H9 (cell line): ENCODE results near the gene XIRP1. TPM values are rescaled to one million over a fixed set of nuclear protein-coding genes. Genes with fewer than 3 reads are reported as not detected.

Source experiments
- DNase-seq: peaks from one replicate; pipeline ENCODE4 v3.0.0-alpha.2; 2017
- H2AFZ ChIP-seq: one replicate; pipeline ENCODE4 v1.6.1; 2013; ENCODE audit warnings: mild to moderate bottlenecking, low read length, control low read depth, moderate library complexity
- H2AK5ac ChIP-seq: 2 replicates; pipeline ENCODE4 v1.6.1; 2013; ENCODE audit warnings: low read length, control low read depth, mixed read lengths; ENCODE audit not compliant: insufficient read length
- H2BK120ac ChIP-seq: one replicate; pipeline ENCODE4 v1.6.1; 2013; ENCODE audit warnings: low read depth, mild to moderate bottlenecking, low read length, control low read depth, inconsistent platforms; ENCODE audit not compliant: poor library complexity, severe bottlenecking
- H2BK12ac ChIP-seq: 2 replicates; pipeline ENCODE4 v1.6.1; 2013; ENCODE audit warnings: low read length, control low read depth, mixed read lengths, low read depth; ENCODE audit not compliant: insufficient read length
- H2BK15ac ChIP-seq: 2 replicates; pipeline ENCODE4 v1.6.1; 2013; ENCODE audit warnings: low read depth, low read length, control low read depth
- H2BK20ac ChIP-seq: one replicate; pipeline ENCODE4 v1.6.1; 2013; ENCODE audit warnings: low read depth, mild to moderate bottlenecking, low read length, control low read depth, inconsistent platforms; ENCODE audit not compliant: poor library complexity, severe bottlenecking
- H2BK5ac ChIP-seq: 2 replicates; pipeline ENCODE4 v1.6.1; 2013; ENCODE audit warnings: low read length, control low read depth, mixed read lengths; ENCODE audit not compliant: insufficient read length
- H3K14ac ChIP-seq: 2 replicates; pipeline ENCODE4 v1.6.1; 2013; ENCODE audit warnings: low read length, control low read depth; ENCODE audit not compliant: insufficient read depth
- H3K18ac ChIP-seq: 2 replicates; pipeline ENCODE4 v1.6.1; 2013; ENCODE audit warnings: low read depth, mild to moderate bottlenecking, mixed read lengths, low read length, control low read depth; ENCODE audit not compliant: insufficient read length
- H3K23ac ChIP-seq: 2 replicates; pipeline ENCODE4 v1.6.1; 2013; ENCODE audit warnings: low read length, control low read depth, mixed read lengths, low read depth; ENCODE audit not compliant: insufficient read length
- H3K23me2 ChIP-seq: 2 replicates; pipeline ENCODE4 v1.6.1; 2013; ENCODE audit warnings: low read depth, mild to moderate bottlenecking, mixed read lengths, low read length, control low read depth; ENCODE audit not compliant: insufficient read length, poor library complexity, severe bottlenecking
- H3K27ac ChIP-seq: 2 replicates; pipeline ENCODE4 v1.5.1; 2013; ENCODE audit warnings: low read length, control low read depth, mixed read lengths, low read depth; ENCODE audit not compliant: insufficient read length
- H3K27me3 ChIP-seq: 2 replicates; pipeline ENCODE4 v1.6.1; 2013; ENCODE audit warnings: low read length, control low read depth, inconsistent platforms; ENCODE audit not compliant: insufficient read depth
- H3K4ac ChIP-seq: 2 replicates; pipeline ENCODE4 v1.6.1; 2013; ENCODE audit warnings: low read depth, mild to moderate bottlenecking, control low read depth, inconsistent platforms, low read length, moderate library complexity
- H3K4me1 ChIP-seq: 2 replicates; pipeline ENCODE4 v1.6.1; 2013; ENCODE audit warnings: low read length, control low read depth, inconsistent platforms; ENCODE audit not compliant: insufficient read depth
- H3K4me2 ChIP-seq: 2 replicates; pipeline ENCODE4 v1.6.1; 2013; ENCODE audit warnings: low read length, control low read depth, mixed read lengths; ENCODE audit not compliant: insufficient read length, insufficient read depth
- H3K56ac ChIP-seq: 2 replicates; pipeline ENCODE4 v1.6.1; 2013; ENCODE audit warnings: low read depth, mild to moderate bottlenecking, mixed read lengths, low read length, control low read depth; ENCODE audit not compliant: insufficient read length
- H3K79me1 ChIP-seq: 2 replicates; pipeline ENCODE4 v1.6.1; 2013; ENCODE audit warnings: low read depth, mild to moderate bottlenecking, moderate library complexity, low read length, control low read depth, inconsistent platforms; ENCODE audit not compliant: insufficient read depth, poor library complexity, severe bottlenecking
- H3K79me2 ChIP-seq: 2 replicates; pipeline ENCODE4 v1.6.1; 2013; ENCODE audit warnings: low read length, control low read depth, inconsistent platforms; ENCODE audit not compliant: insufficient read depth
- H3K9ac ChIP-seq: 2 replicates; pipeline ENCODE4 v1.6.1; 2013; ENCODE audit warnings: low read length, control low read depth, mixed read lengths; ENCODE audit not compliant: insufficient read length; ENCODE audit errors: extremely low read depth
- H3K9me3 ChIP-seq: one replicate; pipeline ENCODE4 v1.6.1; 2013; ENCODE audit warnings: low read depth, low read length, inconsistent platforms; ENCODE audit not compliant: control insufficient read depth
- H3T11ph ChIP-seq: one replicate; pipeline ENCODE4 v1.6.1; 2013; ENCODE audit warnings: mild to moderate bottlenecking, low read length, control low read depth, inconsistent platforms
- H4K20me1 ChIP-seq: one replicate; pipeline ENCODE4 v1.6.1; 2013; ENCODE audit not compliant: control insufficient read depth, insufficient read length, insufficient read depth
- H4K5ac ChIP-seq: 2 replicates; pipeline ENCODE4 v1.6.1; 2013; ENCODE audit warnings: low read depth, mild to moderate bottlenecking, mixed read lengths, low read length, control low read depth; ENCODE audit not compliant: insufficient read length
- H4K8ac ChIP-seq: replicated peaks from 2 replicates; pipeline ENCODE4 v1.6.1; 2013; ENCODE audit warnings: low read length, control low read depth, mixed read lengths, low read depth; ENCODE audit not compliant: insufficient read length
- H4K91ac ChIP-seq: 2 replicates; pipeline ENCODE4 v1.6.1; 2013; ENCODE audit warnings: low read depth, mild to moderate bottlenecking, moderate library complexity, mixed read lengths, low read length, control low read depth; ENCODE audit not compliant: insufficient read length
- H3K27ac Mint-ChIP-seq, 3 experiments: 2 replicates in 2 of 3; 3 replicates in 1 of 3; pipeline ENCODE4 v1.8.0; 2020 to 2021; ENCODE audit warnings: mixed read lengths in 3 of 3, mild to moderate bottlenecking in 1 of 3, moderate library complexity in 1 of 3
- H3K27me3 Mint-ChIP-seq: 2 replicates; pipeline ENCODE4 v1.8.0; 2021; ENCODE audit warnings: low read depth, mild to moderate bottlenecking, moderate library complexity, mixed read lengths
- H3K36me3 Mint-ChIP-seq, 3 experiments: 2 replicates in 2 of 3; 3 replicates in 1 of 3; pipeline ENCODE4 v1.8.0; 2020 to 2021; ENCODE audit warnings: low read depth in 3 of 3, mixed read lengths in 3 of 3; ENCODE audit not compliant: insufficient read depth in 1 of 3
- H3K4me1 Mint-ChIP-seq, 2 experiments: 2 replicates each; pipeline ENCODE4 v1.8.0; 2020; ENCODE audit warnings: mixed read lengths in 2 of 2
- H3K4me3 Mint-ChIP-seq, 2 experiments: 2 replicates in 1 of 2; 3 replicates in 1 of 2; pipeline ENCODE4 v1.8.0; 2020 to 2021; ENCODE audit warnings: mild to moderate bottlenecking in 2 of 2, mixed read lengths in 2 of 2, moderate library complexity in 1 of 2
- H3K9me3 Mint-ChIP-seq, 2 experiments: 2 replicates in 1 of 2; 3 replicates in 1 of 2; pipeline ENCODE4 v1.8.0; 2020; ENCODE audit warnings: mild to moderate bottlenecking in 2 of 2, mixed read lengths in 2 of 2, moderate library complexity in 1 of 2
- CTCF ChIP-seq: fragments of 200-600 bp; sonication (generic); conservative IDR thresholded peaks from 3 replicates; pipeline ENCODE4 v1.8.0; 2021; ENCODE audit warnings: antibody characterized with exemption, mild to moderate bottlenecking
- WGBS: extraction: QIAGEN DNeasy Blood & Tissue Kit; methylation state at CpG from one replicate; pipeline ENCODE4 v1.1.7; 2013; ENCODE audit warnings: missing lambda C conversion rate, low lambda C conversion rate, mixed read lengths; ENCODE audit not compliant: insufficient read length; ENCODE audit errors: extremely low coverage; 5-methylcytosine and 5-hydroxymethylcytosine counted together
- total RNA-seq: library from RNA; stranded (reverse); gene quantifications from 2 replicates; pipeline ENCODE4 v1.2.1, GENCODE V29; 2021

XIRP1 gene
- total RNA-seq, 1 experiment from 2014 or later: not detected

DNA sequence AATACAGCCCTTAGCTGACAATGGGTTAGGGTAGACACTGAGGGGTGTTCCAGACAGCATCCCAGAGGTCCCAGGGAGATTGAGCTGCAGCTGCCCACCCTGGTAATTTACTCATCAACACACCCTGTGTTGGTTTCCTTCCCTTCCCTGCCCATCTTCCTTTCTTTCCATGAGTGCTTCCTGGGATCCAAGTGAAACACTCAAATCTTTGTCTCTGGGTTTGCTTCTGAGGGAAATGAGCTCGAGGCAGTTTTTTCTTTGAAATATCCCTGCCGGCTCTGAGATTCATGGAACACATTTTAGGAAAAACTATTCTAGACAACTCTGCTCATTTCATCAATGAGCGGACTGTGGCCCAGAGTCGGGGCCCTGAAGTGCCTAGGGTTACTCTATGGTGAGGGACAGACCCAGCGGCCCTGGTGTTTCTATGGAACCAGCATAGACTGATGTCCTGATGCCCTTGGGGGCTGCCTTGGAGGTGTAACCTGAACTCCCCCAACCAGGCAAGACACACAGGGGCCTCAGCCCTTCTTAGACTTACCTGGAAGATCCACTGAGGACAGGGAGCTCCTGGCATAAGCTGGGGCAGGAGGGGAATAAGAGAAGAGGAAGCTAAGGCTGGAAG lies 24.1 kb downstream of the XIRP1 start:
- no peaks in the 10 kb centered on the region for H3K23me2 ChIP-seq
- no peaks in the 10 kb centered on the region for H3K79me1 ChIP-seq
- peaks cover 4% of the 10 kb centered on the region for H3K27me3 Mint-ChIP-seq
- H4K91ac ChIP-seq: no peak overlapping the region
- 0 out of 7 replicates have a peak overlapping the region, but pooled peaks of 1 of the 3 experiments have one; percentile 17 for H3K27ac Mint-ChIP-seq
- no peak overlapping the region for H3K56ac ChIP-seq
- no peaks in the 10 kb centered on the region for H3K79me2 ChIP-seq
- H2AK5ac ChIP-seq: no peak overlapping the region
- H3K18ac ChIP-seq: no peak overlapping the region
- no peak overlapping the region for H2BK12ac ChIP-seq
- WGBS: no CpG with 5 or more reads among the region's 5 CpGs
- no peak overlapping the region for H4K5ac ChIP-seq
- H2AFZ ChIP-seq: no peak overlapping the region
- no peak for DNase-seq
- peaks cover 4 to 7% of the 10 kb centered on the region in 2 experiments; a peak in 4 of 5 replicates for H3K9me3 Mint-ChIP-seq
- TF ChIP-seq CTCF: no peak
- no peak overlapping the region for H2BK5ac ChIP-seq
- H2BK20ac ChIP-seq: no peak overlapping the region
- peaks cover 0 to 2% (median under 1%) of the 10 kb centered on the region in 3 experiments; a peak in 4 of 7 replicates for H3K36me3 Mint-ChIP-seq
- no peak overlapping the region for H3K27ac ChIP-seq
- H3K9ac ChIP-seq: no peak overlapping the region
- no peak overlapping the region for H3K14ac ChIP-seq
- H3K9me3 ChIP-seq: no peaks in the 10 kb centered on the region
- no peak overlapping the region for H3K4ac ChIP-seq
- no peak overlapping the region for H4K8ac ChIP-seq
- no peak overlapping the region for H3K4me2 ChIP-seq
- no peak overlapping the region for H2BK15ac ChIP-seq
- peaks cover 4% of the 10 kb centered on the region; the same call in 1 of the 2 replicates for H3K4me1 ChIP-seq
- H3K4me3 Mint-ChIP-seq: no peak overlapping the region
- no peak overlapping the region for H2BK120ac ChIP-seq
- H3K4me1 Mint-ChIP-seq: peaks cover 14 to 19% of the 10 kb centered on the region in 2 experiments
- H3K23ac ChIP-seq: no peak overlapping the region
- H3K27me3 ChIP-seq: no peaks in the 10 kb centered on the region
- no peak overlapping the region for H3T11ph ChIP-seq
- no peaks in the 10 kb centered on the region for H4K20me1 ChIP-seq
